Small intestine (tissue), 7 donors: Measurements from ENCODE around the gene HUS1. TPM values are rescaled to one million over a fixed set of nuclear protein-coding genes. Genes with fewer than 3 reads are reported as not detected.

Source experiments
- DNase-seq, 2 donors: peaks; one replicate each; pipeline versions ENCODE4 v3.0.0 to v3.0.0-alpha.2; 2013
- FAIRE-seq: peaks from 2 replicates; lab custom pipeline; 2012; peaks lifted over from hg19 to GRCh38; lab: Jason Lieb, UNC
- H3K27ac ChIP-seq, 3 donors: one replicate each; pipeline ENCODE4 v1.5.1; 2013; ENCODE audit warnings: low read length in 2 of 3, mild to moderate bottlenecking in 2 of 3, control low read depth in 1 of 3, inconsistent platforms in 1 of 3, low read depth in 1 of 3, moderate library complexity in 1 of 3
- H3K27me3 ChIP-seq, 3 donors: one replicate each; pipeline ENCODE4 v1.6.1; 2013; ENCODE audit warnings: low read length in 3 of 3, inconsistent platforms in 1 of 3; ENCODE audit not compliant: control insufficient read depth in 3 of 3, insufficient read depth in 3 of 3
- H3K36me3 ChIP-seq, 3 donors: one replicate each; pipeline ENCODE4 v1.6.1; 2013; ENCODE audit warnings: low read length in 3 of 3, inconsistent platforms in 1 of 3, low read depth in 1 of 3, mild to moderate bottlenecking in 1 of 3, moderate library complexity in 1 of 3; ENCODE audit not compliant: control insufficient read depth in 3 of 3, insufficient read depth in 2 of 3
- H3K4me1 ChIP-seq, 3 donors: one replicate each; pipeline ENCODE4 v1.6.1; 2013; ENCODE audit warnings: low read length in 2 of 3, inconsistent platforms in 1 of 3, low read depth in 1 of 3, mild to moderate bottlenecking in 1 of 3, moderate library complexity in 1 of 3; ENCODE audit not compliant: control insufficient read depth in 3 of 3, insufficient read depth in 2 of 3
- H3K4me3 ChIP-seq, 3 donors: one replicate each; pipeline ENCODE4 v1.5.1; 2013; ENCODE audit warnings: low read length in 3 of 3, control low read depth in 1 of 3, inconsistent platforms in 1 of 3, low read depth in 1 of 3, mild to moderate bottlenecking in 1 of 3, moderate library complexity in 1 of 3
- H3K9me3 ChIP-seq, 2 donors: one replicate each; pipeline ENCODE4 v1.6.1; 2013; ENCODE audit warnings: low read depth in 1 of 2, low read length in 1 of 2; ENCODE audit not compliant: control insufficient read depth in 2 of 2, insufficient read depth in 1 of 2
- WGBS, 3 donors: extraction: QIAGEN DNeasy Blood & Tissue Kit; methylation state at CpG; one replicate each; pipeline ENCODE4 v1.1.7; 2013; 5-methylcytosine and 5-hydroxymethylcytosine counted together
- polyA plus RNA-seq, 4 donors: library from polyadenylated mRNA; stranded (reverse) in 3 of 4; unstranded in 1 of 4; fragments of 200-250 nt in 3 of 4; fragments of 120-200 nt in 1 of 4; gene quantifications; one replicate each; pipeline versions ENCODE4 v1.2.1 to v1.2.3, GENCODE V29; 2013
- donor health status: healthy with polysubstance abuse.
- donor health status: control.
- donor health status: control.
- donor health status: Bipolar disorder and iron deficiency.
- donor health status: healthy.

Gene HUS1
- polyA plus RNA-seq, 4 donors, result 9.5 to 21.0 (median 11.9) TPM

- peak; percentile 82 for DNase-seq
- Histone ChIP-seq H3K9me3 (no peaks in the 10 kb centered on the region), H3K4me1 (peaks cover 2 to 21% (median 2%) of the 10 kb centered on the region in 3 donors), H3K4me3 (no peak overlapping the region), H3K27me3 (no peaks in the 10 kb centered on the region), H3K36me3 (no peaks in the 10 kb centered on the region), H3K27ac (peak overlapping the region; percentile 6 to 93 (median 73))
- no peak for FAIRE-seq
- WGBS, 3 donors, result 33 to 59% (median 43%) methylated on average over 14 of the region's 14 CpGs
Measured at GRCh38 chr7:47940088-47941013, 39.1 kb downstream of the HUS1 start.

- peak overlapping the region; percentile 6 to 93 (median 73) for H3K27ac ChIP-seq
- H3K9me3 ChIP-seq, result no peaks in the 10 kb centered on the region
- no peak for DNase-seq
- no peak for FAIRE-seq
- H3K36me3 ChIP-seq, result no peaks in the 10 kb centered on the region
- WGBS, 3 donors, result 93 to 95% (median 94%) methylated on average over 5 to 7 of the region's 7 CpGs
- no peak overlapping the region for H3K4me3 ChIP-seq
- H3K4me1 ChIP-seq, result peaks cover 2 to 21% (median 2%) of the 10 kb centered on the region in 3 donors
- no peaks in the 10 kb centered on the region for H3K27me3 ChIP-seq
Measured at GRCh38 chr7:47939425-47940036, 39.9 kb downstream of the HUS1 start.

- no peak for FAIRE-seq
- WGBS, 3 donors, result 89 to 92% (median 90%) methylated on average over 6 of the region's 6 CpGs
- Histone ChIP-seq H3K27ac (no peak overlapping the region), H3K4me1 (peaks cover 2 to 21% (median 2%) of the 10 kb centered on the region in 3 donors), H3K9me3 (no peaks in the 10 kb centered on the region), H3K4me3 (no peak overlapping the region), H3K27me3 (no peaks in the 10 kb centered on the region), H3K36me3 (no peaks in the 10 kb centered on the region)
- DNase-seq, result no peak
Measured at GRCh38 chr7:47938574-47939165, 40.7 kb downstream of the HUS1 start.

GRCh38 chr7:47937711-47938573 lies 41.5 kb downstream of the HUS1 start:
- no peaks in the 10 kb centered on the region for H3K36me3 ChIP-seq
- no peak overlapping the region for H3K4me3 ChIP-seq
- H3K27me3 ChIP-seq, result no peaks in the 10 kb centered on the region
- no peak for FAIRE-seq
- WGBS, 3 donors, result 84 to 90% (median 90%) methylated on average over 11 of the region's 11 CpGs
- H3K9me3 ChIP-seq, result no peaks in the 10 kb centered on the region
- H3K27ac ChIP-seq, result peak overlapping the region in 1 of 3 donors; percentile 13
- DNase-seq, result no peak
- peaks cover 2 to 21% (median 2%) of the 10 kb centered on the region in 3 donors for H3K4me1 ChIP-seq

- WGBS, 3 donors, result 63 to 82% (median 73%) methylated on average over 17 of the region's 17 CpGs
- FAIRE-seq, result no peak
- Histone ChIP-seq H3K36me3 (no peaks in the 10 kb centered on the region), H3K27me3 (no peaks in the 10 kb centered on the region), H3K4me1 (peaks cover 2 to 21% (median 2%) of the 10 kb centered on the region in 3 donors), H3K27ac (no peak overlapping the region), H3K4me3 (no peak overlapping the region), H3K9me3 (no peaks in the 10 kb centered on the region)
- no peak for DNase-seq
Measured at GRCh38 chr7:47937065-47937687, 42.2 kb downstream of the HUS1 start.

GRCh38 chr7:47936323-47936722 lies 43.1 kb downstream of the HUS1 start:
- no peaks in the 10 kb centered on the region for H3K36me3 ChIP-seq
- H3K9me3 ChIP-seq, result no peaks in the 10 kb centered on the region
- WGBS, 3 donors, result 89 to 94% (median 92%) methylated on average over 4 of the region's 4 CpGs
- no peak overlapping the region for H3K4me3 ChIP-seq
- H3K4me1 ChIP-seq, result peaks cover 2 to 21% (median 2%) of the 10 kb centered on the region in 3 donors
- no peaks in the 10 kb centered on the region for H3K27me3 ChIP-seq
- no peak overlapping the region for H3K27ac ChIP-seq
- no peak for DNase-seq
- FAIRE-seq, result no peak

- Histone ChIP-seq H3K27me3 (no peaks in the 10 kb centered on the region), H3K9me3 (no peaks in the 10 kb centered on the region), H3K27ac (no peak overlapping the region), H3K36me3 (no peaks in the 10 kb centered on the region), H3K4me3 (no peak overlapping the region), H3K4me1 (peaks cover 0 to 12% (median 2%) of the 10 kb centered on the region in 3 donors)
- FAIRE-seq, result no peak
- WGBS, 3 donors, result 92 to 95% (median 94%) methylated on average over 10 of the region's 10 CpGs
- no peak for DNase-seq
Measured at GRCh38 chr7:47935336-47935735, 44.1 kb downstream of the HUS1 start.
